ENCODE results near the gene SAP30BP. TPM values are rescaled to one million over a fixed set of nuclear protein-coding genes. Genes with fewer than 3 reads are reported as not detected.

The SAP30BP gene
- polyA plus RNA-seq, 2 of the 4 experiments (the other 2 are of a cell fraction): 103 to 139 TPM

- no peak for DNase-seq (ENCODE audit: low read depth in 1 of 2, low spot score in 1 of 2)
- H3K27ac ChIP-seq: no peak overlapping the region
- H3K4me1 ChIP-seq: peaks cover 22% of the 10 kb centered on the region
- WGBS (ENCODE audit: missing lambda C conversion rate): 85% methylated on average over 5 of the region's 5 CpGs
- no peaks in the 10 kb centered on the region for H3K9me3 ChIP-seq
- H3K4me2 ChIP-seq: no peak overlapping the region
- TF ChIP-seq HOXB5 (CRISPR knock-in tag; IDR thresholded peaks at IDR 0.05) (no peak), CHD2 (IDR thresholded peaks at IDR 0.05; ENCODE audit: low read length, partially characterized antibody) (no peak), RAD21 (conservative IDR thresholded peaks at IDR 0.05 in 1 of 2, IDR thresholded peaks at IDR 0.05 in 1 of 2) (no peak), RFX5 (IDR thresholded peaks at IDR 0.05) (no peak), RNF2 (IDR thresholded peaks at IDR 0.05; ENCODE audit: borderline replicate concordance, low read depth) (no peak), HOXB13 (CRISPR knock-in tag; IDR thresholded peaks at IDR 0.05; ENCODE audit: low read depth) (no peak), NFE2L2 (conservative IDR thresholded peaks at IDR 0.05; ENCODE audit: low read length) (no peak), BCL3 (IDR thresholded peaks at IDR 0.05) (no peak), ELK1 (IDR thresholded peaks at IDR 0.05; ENCODE audit: low read depth, low read length) (no peak), ATOH8 (CRISPR knock-in tag; IDR thresholded peaks at IDR 0.05; ENCODE audit: low read depth) (no peak), MAZ (IDR thresholded peaks at IDR 0.05; ENCODE audit: borderline replicate concordance, low read depth, low read length) (no peak), REST (IDR thresholded peaks at IDR 0.05) (no peak), EHF (CRISPR knock-in tag; IDR thresholded peaks at IDR 0.05) (no peak)
- POLR2A ChIA-PET: no interaction called here
- no peak for ATAC-seq
- CTCF ChIA-PET: interaction anchor here (0.7 to 8.1 kb wide), 13 partner anchors 8 to 70 kb away, joined by 3 to 87 read pairs (median 4); partner anchors contain the start of gene SMIM5
- no peak overlapping the region for H3K4me3 ChIP-seq
- FAIRE-seq: no peak
Observed at GRCh38 chr17:75670868-75671267, 3.7 kb downstream of the SAP30BP start.

GRCh38 chr17:75672011-75672410, 4.9 kb downstream of the SAP30BP start:
- CTCF ChIA-PET: interaction anchor here (0.9 to 8.1 kb wide), 11 partner anchors 8 to 71 kb away, joined by 3 to 87 read pairs (median 4); partner anchors contain the start of gene SMIM5
- TF ChIP-seq RNF2 (IDR thresholded peaks at IDR 0.05; ENCODE audit: borderline replicate concordance, low read depth): no peak
- TF ChIP-seq CEBPB (IDR thresholded peaks at IDR 0.05): no peak
- TF ChIP-seq MAZ (IDR thresholded peaks at IDR 0.05; ENCODE audit: borderline replicate concordance, low read depth, low read length): no peak
- TF ChIP-seq RAD21 (conservative IDR thresholded peaks at IDR 0.05 in 1 of 2, IDR thresholded peaks at IDR 0.05 in 1 of 2): no peak
- no peak for TF ChIP-seq RARB (CRISPR knock-in tag; IDR thresholded peaks at IDR 0.05)
- no peak for TF ChIP-seq KDM1A (IDR thresholded peaks at IDR 0.05; ENCODE audit: low read depth)
- TF ChIP-seq NPAS2 (CRISPR knock-in tag; IDR thresholded peaks at IDR 0.05; ENCODE audit: borderline replicate concordance): no peak
- no peak for TF ChIP-seq CTCF (IDR thresholded peaks at IDR 0.05)
- no peak for TF ChIP-seq TFCP2L1 (CRISPR knock-in tag; IDR thresholded peaks at IDR 0.05)
- TF ChIP-seq RCOR1 (IDR thresholded peaks at IDR 0.05; ENCODE audit: low read depth, low read length): no peak
- TF ChIP-seq FOSB (CRISPR knock-in tag; IDR thresholded peaks at IDR 0.05): no peak
- TF ChIP-seq ATOH8 (CRISPR knock-in tag; IDR thresholded peaks at IDR 0.05; ENCODE audit: low read depth): no peak
- TF ChIP-seq POLR2A (IDR thresholded peaks at IDR 0.05; ENCODE audit: low read length): no peak
- TF ChIP-seq CHD2 (IDR thresholded peaks at IDR 0.05; ENCODE audit: low read length, partially characterized antibody): no peak
- no peak for TF ChIP-seq PHF8 (IDR thresholded peaks at IDR 0.05; ENCODE audit: borderline replicate concordance, low read depth)
- no peak for TF ChIP-seq HEYL (CRISPR knock-in tag; IDR thresholded peaks at IDR 0.05)

More at GRCh38 chr17:75672011-75672410, 4.9 kb downstream of the SAP30BP start:
- WGBS (ENCODE audit: missing lambda C conversion rate): 99% methylated on average over 5 of the region's 5 CpGs
- H3K9me3 ChIP-seq: no peaks in the 10 kb centered on the region
- no peak overlapping the region for H3K27ac ChIP-seq
- DNase-seq (ENCODE audit: low read depth in 1 of 2, low spot score in 1 of 2) (no peak), FAIRE-seq (no peak), ATAC-seq (no peak)
- H3K4me2 ChIP-seq: no peak overlapping the region
- H3K4me3 ChIP-seq: no peak overlapping the region
- POLR2A ChIA-PET: interaction anchor here (1.3 to 1.5 kb wide), 2 partner anchors 76 to 108 kb away, joined by 3 to 4 read pairs; no protein-coding TSS in a partner anchor
- peaks cover 17% of the 10 kb centered on the region for H3K4me1 ChIP-seq

Data from A549 (cell line).